ENCODE measurements around the gene ANK3. TPM values are rescaled to one million over a fixed set of nuclear protein-coding genes. Genes with fewer than 3 reads are reported as not detected.

Gene ANK3
- total and polyA plus RNA-seq, 2 experiments from 2014 or later: 46.5 to 85.2 TPM

DNA sequence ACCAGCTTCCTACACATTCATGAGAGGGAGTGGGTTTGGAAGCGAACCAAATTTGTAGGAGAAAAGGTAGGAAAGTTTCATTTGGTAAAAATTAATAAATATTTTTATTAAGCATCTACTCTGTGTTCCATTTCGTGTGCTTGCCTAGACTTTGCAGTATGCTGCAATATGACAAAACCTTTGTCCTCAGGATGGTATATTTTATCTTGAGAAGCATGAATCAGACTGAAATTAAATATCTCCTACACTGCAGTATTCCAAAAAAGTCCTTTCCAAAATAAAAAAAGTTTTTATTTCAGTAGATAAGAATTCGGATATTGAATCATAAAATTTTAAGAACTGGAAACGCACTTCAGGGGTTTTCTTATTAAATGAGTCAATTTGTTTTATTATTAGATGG lies 47.7 kb downstream of the ANK3 start:
- no peak overlapping the region for H3K4me3 ChIP-seq
- no peaks in the 10 kb centered on the region for H4K20me1 ChIP-seq (replicated peaks; ENCODE audit: insufficient read depth)
- TF ChIP-seq STAT1 (IDR thresholded peaks at IDR 0.05; ENCODE audit: unreplicated experiment) (no peak), ZNF331 (CRISPR knock-in tag; IDR thresholded peaks at IDR 0.05; ENCODE audit: low read depth) (no peak), POLR2AphosphoS5 (IDR thresholded peaks at IDR 0.05; ENCODE audit: low read depth) (no peak), EZH2phosphoT487 (IDR thresholded peaks at IDR 0.05; ENCODE audit: unreplicated experiment) (no peak), NANOG (IDR thresholded peaks at IDR 0.05; ENCODE audit: borderline replicate concordance) (no peak), JUNB (IDR thresholded peaks at IDR 0.05; ENCODE audit: unreplicated experiment) (no peak), ZNF114 (CRISPR knock-in tag; IDR thresholded peaks at IDR 0.05) (no peak), EZH2 (IDR thresholded peaks at IDR 0.05; ENCODE audit: low read depth, unreplicated experiment) (no peak), CREB1 (CRISPR knock-in tag; IDR thresholded peaks at IDR 0.05; ENCODE audit: low read depth) (no peak)
- TF ChIP-seq, protein P1, sequence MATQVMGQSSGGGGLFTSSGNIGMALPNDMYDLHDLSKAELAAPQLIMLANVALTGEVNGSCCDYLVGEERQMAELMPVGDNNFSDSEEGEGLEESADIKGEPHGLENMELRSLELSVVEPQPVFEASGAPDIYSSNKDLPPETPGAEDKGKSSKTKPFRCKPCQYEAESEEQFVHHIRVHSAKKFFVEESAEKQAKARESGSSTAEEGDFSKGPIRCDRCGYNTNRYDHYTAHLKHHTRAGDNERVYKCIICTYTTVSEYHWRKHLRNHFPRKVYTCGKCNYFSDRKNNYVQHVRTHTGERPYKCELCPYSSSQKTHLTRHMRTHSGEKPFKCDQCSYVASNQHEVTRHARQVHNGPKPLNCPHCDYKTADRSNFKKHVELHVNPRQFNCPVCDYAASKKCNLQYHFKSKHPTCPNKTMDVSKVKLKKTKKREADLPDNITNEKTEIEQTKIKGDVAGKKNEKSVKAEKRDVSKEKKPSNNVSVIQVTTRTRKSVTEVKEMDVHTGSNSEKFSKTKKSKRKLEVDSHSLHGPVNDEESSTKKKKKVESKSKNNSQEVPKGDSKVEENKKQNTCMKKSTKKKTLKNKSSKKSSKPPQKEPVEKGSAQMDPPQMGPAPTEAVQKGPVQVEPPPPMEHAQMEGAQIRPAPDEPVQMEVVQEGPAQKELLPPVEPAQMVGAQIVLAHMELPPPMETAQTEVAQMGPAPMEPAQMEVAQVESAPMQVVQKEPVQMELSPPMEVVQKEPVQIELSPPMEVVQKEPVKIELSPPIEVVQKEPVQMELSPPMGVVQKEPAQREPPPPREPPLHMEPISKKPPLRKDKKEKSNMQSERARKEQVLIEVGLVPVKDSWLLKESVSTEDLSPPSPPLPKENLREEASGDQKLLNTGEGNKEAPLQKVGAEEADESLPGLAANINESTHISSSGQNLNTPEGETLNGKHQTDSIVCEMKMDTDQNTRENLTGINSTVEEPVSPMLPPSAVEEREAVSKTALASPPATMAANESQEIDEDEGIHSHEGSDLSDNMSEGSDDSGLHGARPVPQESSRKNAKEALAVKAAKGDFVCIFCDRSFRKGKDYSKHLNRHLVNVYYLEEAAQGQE (IDR thresholded peaks at IDR 0.05; ENCODE audit: unreplicated experiment): no peak
- TF ChIP-seq, protein P2, sequence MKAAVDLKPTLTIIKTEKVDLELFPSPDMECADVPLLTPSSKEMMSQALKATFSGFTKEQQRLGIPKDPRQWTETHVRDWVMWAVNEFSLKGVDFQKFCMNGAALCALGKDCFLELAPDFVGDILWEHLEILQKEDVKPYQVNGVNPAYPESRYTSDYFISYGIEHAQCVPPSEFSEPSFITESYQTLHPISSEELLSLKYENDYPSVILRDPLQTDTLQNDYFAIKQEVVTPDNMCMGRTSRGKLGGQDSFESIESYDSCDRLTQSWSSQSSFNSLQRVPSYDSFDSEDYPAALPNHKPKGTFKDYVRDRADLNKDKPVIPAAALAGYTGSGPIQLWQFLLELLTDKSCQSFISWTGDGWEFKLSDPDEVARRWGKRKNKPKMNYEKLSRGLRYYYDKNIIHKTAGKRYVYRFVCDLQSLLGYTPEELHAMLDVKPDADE (IDR thresholded peaks at IDR 0.05): no peak
- TF ChIP-seq, protein P3, sequence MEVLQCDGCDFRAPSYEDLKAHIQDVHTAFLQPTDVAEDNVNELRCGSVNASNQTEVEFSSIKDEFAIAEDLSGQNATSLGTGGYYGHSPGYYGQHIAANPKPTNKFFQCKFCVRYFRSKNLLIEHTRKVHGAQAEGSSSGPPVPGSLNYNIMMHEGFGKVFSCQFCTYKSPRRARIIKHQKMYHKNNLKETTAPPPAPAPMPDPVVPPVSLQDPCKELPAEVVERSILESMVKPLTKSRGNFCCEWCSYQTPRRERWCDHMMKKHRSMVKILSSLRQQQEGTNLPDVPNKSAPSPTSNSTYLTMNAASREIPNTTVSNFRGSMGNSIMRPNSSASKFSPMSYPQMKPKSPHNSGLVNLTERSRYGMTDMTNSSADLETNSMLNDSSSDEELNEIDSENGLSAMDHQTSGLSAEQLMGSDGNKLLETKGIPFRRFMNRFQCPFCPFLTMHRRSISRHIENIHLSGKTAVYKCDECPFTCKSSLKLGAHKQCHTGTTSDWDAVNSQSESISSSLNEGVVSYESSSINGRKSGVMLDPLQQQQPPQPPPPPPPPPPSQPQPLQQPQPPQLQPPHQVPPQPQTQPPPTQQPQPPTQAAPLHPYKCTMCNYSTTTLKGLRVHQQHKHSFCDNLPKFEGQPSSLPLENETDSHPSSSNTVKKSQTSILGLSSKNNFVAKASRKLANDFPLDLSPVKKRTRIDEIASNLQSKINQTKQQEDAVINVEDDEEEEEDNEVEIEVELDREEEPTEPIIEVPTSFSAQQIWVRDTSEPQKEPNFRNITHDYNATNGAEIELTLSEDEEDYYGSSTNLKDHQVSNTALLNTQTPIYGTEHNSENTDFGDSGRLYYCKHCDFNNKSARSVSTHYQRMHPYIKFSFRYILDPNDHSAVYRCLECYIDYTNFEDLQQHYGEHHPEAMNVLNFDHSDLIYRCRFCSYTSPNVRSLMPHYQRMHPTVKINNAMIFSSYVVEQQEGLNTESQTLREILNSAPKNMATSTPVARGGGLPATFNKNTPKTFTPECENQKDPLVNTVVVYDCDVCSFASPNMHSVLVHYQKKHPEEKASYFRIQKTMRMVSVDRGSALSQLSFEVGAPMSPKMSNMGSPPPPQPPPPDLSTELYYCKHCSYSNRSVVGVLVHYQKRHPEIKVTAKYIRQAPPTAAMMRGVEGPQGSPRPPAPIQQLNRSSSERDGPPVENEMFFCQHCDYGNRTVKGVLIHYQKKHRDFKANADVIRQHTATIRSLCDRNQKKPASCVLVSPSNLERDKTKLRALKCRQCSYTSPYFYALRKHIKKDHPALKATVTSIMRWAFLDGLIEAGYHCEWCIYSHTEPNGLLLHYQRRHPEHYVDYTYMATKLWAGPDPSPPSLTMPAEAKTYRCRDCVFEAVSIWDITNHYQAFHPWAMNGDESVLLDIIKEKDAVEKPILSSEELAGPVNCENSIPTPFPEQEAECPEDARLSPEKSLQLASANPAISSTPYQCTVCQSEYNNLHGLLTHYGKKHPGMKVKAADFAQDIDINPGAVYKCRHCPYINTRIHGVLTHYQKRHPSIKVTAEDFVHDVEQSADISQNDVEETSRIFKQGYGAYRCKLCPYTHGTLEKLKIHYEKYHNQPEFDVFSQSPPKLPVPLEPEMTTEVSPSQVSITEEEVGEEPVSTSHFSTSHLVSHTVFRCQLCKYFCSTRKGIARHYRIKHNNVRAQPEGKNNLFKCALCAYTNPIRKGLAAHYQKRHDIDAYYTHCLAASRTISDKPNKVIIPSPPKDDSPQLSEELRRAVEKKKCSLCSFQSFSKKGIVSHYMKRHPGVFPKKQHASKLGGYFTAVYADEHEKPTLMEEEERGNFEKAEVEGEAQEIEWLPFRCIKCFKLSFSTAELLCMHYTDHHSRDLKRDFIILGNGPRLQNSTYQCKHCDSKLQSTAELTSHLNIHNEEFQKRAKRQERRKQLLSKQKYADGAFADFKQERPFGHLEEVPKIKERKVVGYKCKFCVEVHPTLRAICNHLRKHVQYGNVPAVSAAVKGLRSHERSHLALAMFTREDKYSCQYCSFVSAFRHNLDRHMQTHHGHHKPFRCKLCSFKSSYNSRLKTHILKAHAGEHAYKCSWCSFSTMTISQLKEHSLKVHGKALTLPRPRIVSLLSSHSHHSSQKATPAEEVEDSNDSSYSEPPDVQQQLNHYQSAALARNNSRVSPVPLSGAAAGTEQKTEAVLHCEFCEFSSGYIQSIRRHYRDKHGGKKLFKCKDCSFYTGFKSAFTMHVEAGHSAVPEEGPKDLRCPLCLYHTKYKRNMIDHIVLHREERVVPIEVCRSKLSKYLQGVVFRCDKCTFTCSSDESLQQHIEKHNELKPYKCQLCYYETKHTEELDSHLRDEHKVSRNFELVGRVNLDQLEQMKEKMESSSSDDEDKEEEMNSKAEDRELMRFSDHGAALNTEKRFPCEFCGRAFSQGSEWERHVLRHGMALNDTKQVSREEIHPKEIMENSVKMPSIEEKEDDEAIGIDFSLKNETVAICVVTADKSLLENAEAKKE (CRISPR knock-in tag; IDR thresholded peaks at IDR 0.05): no peak
- TF ChIP-seq, protein P4, sequence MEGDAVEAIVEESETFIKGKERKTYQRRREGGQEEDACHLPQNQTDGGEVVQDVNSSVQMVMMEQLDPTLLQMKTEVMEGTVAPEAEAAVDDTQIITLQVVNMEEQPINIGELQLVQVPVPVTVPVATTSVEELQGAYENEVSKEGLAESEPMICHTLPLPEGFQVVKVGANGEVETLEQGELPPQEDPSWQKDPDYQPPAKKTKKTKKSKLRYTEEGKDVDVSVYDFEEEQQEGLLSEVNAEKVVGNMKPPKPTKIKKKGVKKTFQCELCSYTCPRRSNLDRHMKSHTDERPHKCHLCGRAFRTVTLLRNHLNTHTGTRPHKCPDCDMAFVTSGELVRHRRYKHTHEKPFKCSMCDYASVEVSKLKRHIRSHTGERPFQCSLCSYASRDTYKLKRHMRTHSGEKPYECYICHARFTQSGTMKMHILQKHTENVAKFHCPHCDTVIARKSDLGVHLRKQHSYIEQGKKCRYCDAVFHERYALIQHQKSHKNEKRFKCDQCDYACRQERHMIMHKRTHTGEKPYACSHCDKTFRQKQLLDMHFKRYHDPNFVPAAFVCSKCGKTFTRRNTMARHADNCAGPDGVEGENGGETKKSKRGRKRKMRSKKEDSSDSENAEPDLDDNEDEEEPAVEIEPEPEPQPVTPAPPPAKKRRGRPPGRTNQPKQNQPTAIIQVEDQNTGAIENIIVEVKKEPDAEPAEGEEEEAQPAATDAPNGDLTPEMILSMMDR (conservative IDR thresholded peaks at IDR 0.05; ENCODE audit: low read depth in 2 of 2): no peak
- H3K27ac ChIP-seq (ENCODE audit: low read depth): no peak overlapping the region
- no peaks in the 10 kb centered on the region for H3F3A ChIP-seq (replicated peaks; ENCODE audit: low read depth)
- H3K27me3 ChIP-seq (ENCODE audit: insufficient read depth): no peaks in the 10 kb centered on the region
- Mint-ChIP-seq H3K27me3 (ENCODE audit: insufficient read depth, low read depth, poor library complexity) (peaks cover 2% of the 10 kb centered on the region), H3K9me3 (no peaks in the 10 kb centered on the region), H3K27ac (no peak overlapping the region), H3K4me1 (peaks cover 37% of the 10 kb centered on the region), H3K36me3 (ENCODE audit: low read depth) (no peaks in the 10 kb centered on the region), H3K4me3 (no peak overlapping the region)
- no peaks in the 10 kb centered on the region for H3K9me2 ChIP-seq (ENCODE audit: insufficient read depth)
- peaks cover 27% of the 10 kb centered on the region for H3K4me1 ChIP-seq (ENCODE audit: insufficient read depth)
- DNase-seq (ENCODE audit: low spot score) (no peak), ATAC-seq (no peak)
- H2AFZ ChIP-seq: no peak overlapping the region
- no peaks in the 10 kb centered on the region for H3K36me3 ChIP-seq (ENCODE audit: insufficient read depth)
- H3K4me2 ChIP-seq: no peak overlapping the region
- H3K79me2 ChIP-seq (replicated peaks; ENCODE audit: insufficient read depth): no peaks in the 10 kb centered on the region

All from GM23338 (cell line).